Glutamatergic neuron (in vitro differentiated cells): ENCODE measurements around the gene MLC1. TPM values are rescaled to one million over a fixed set of nuclear protein-coding genes. Genes with fewer than 3 reads are reported as not detected.

Source experiments
- DNase-seq: peaks from one replicate; pipeline ENCODE4 v3.0.0; 2022
- H3K27ac Mint-ChIP-seq: one replicate; pipeline ENCODE4 v1.8.0; 2020; ENCODE audit warnings: mild to moderate bottlenecking, mixed read lengths, inconsistent platforms; ENCODE audit not compliant: unreplicated experiment
- H3K27me3 Mint-ChIP-seq: one replicate; pipeline ENCODE4 v1.8.0; 2020; ENCODE audit warnings: mild to moderate bottlenecking, moderate library complexity, mixed read lengths, inconsistent platforms; ENCODE audit not compliant: unreplicated experiment
- H3K36me3 Mint-ChIP-seq: one replicate; pipeline ENCODE4 v1.8.0; 2020; ENCODE audit warnings: mild to moderate bottlenecking, mixed read lengths, inconsistent platforms; ENCODE audit not compliant: unreplicated experiment
- H3K4me1 Mint-ChIP-seq: one replicate; pipeline ENCODE4 v1.8.0; 2020; ENCODE audit warnings: mild to moderate bottlenecking, low read depth, mixed read lengths, inconsistent platforms; ENCODE audit not compliant: unreplicated experiment
- H3K4me3 Mint-ChIP-seq: one replicate; pipeline ENCODE4 v1.8.0; 2020; ENCODE audit warnings: mild to moderate bottlenecking, mixed read lengths, inconsistent platforms; ENCODE audit not compliant: unreplicated experiment
- H3K9me3 Mint-ChIP-seq: one replicate; pipeline ENCODE4 v1.8.0; 2020; ENCODE audit warnings: mild to moderate bottlenecking, moderate library complexity, mixed read lengths, inconsistent platforms; ENCODE audit not compliant: unreplicated experiment
- CTCF ChIP-seq: fragments of 200-600 bp; sonication (generic); IDR thresholded peaks from one replicate; pipeline ENCODE4 v1.5.0; 2021; ENCODE audit not compliant: partially characterized antibody, unreplicated experiment
- total RNA-seq: library from RNA; stranded (reverse); fragmentation: NEBNext Ultra II Directional; extraction: Animal tissue kit (Norgen Biotek cat#: 25700); gene quantifications from one replicate; pipeline ENCODE4 v1.2.1, GENCODE V29; 2021; ENCODE audit not compliant: unreplicated experiment

The MLC1 gene
- total RNA-seq, 1 donor from 2014 or later: not detected

GRCh38 chr22:50032109-50032871, 52.9 kb downstream of the MLC1 start:
- no peak overlapping the region for H3K4me3 Mint-ChIP-seq
- DNase-seq: no peak
- H3K27me3 Mint-ChIP-seq: peaks cover 4% of the 10 kb centered on the region
- peaks cover 3% of the 10 kb centered on the region for H3K9me3 Mint-ChIP-seq
- H3K4me1 Mint-ChIP-seq: no peaks in the 10 kb centered on the region
- H3K27ac Mint-ChIP-seq: no peak overlapping the region
- no peaks in the 10 kb centered on the region for H3K36me3 Mint-ChIP-seq
- TF ChIP-seq CTCF: no peak

- Mint-ChIP-seq H3K27me3 (peaks cover 2% of the 10 kb centered on the region), H3K27ac (no peak overlapping the region), H3K36me3 (no peaks in the 10 kb centered on the region), H3K9me3 (peaks cover 1% of the 10 kb centered on the region), H3K4me3 (no peak overlapping the region), H3K4me1 (no peaks in the 10 kb centered on the region)
- no peak for TF ChIP-seq CTCF
- no peak for DNase-seq
Measured at GRCh38 chr22:50031189-50032091, 53.8 kb downstream of the MLC1 start.

- Mint-ChIP-seq H3K27ac (no peak overlapping the region), H3K9me3 (peaks cover 3% of the 10 kb centered on the region), H3K4me3 (no peak overlapping the region), H3K27me3 (peaks cover 2% of the 10 kb centered on the region), H3K36me3 (no peaks in the 10 kb centered on the region), H3K4me1 (no peaks in the 10 kb centered on the region)
- TF ChIP-seq CTCF: peak; percentile 66
- peak; percentile 82 for DNase-seq
Measured at GRCh38 chr22:50030297-50031188, 54.7 kb downstream of the MLC1 start.

- TF ChIP-seq CTCF: no peak
- Mint-ChIP-seq H3K4me1 (no peaks in the 10 kb centered on the region), H3K27ac (no peak overlapping the region), H3K4me3 (no peak overlapping the region), H3K9me3 (peaks cover 2% of the 10 kb centered on the region), H3K36me3 (no peaks in the 10 kb centered on the region), H3K27me3 (peaks cover 2% of the 10 kb centered on the region)
- DNase-seq: no peak
Measured at GRCh38 chr22:50027639-50028537, 57.3 kb downstream of the MLC1 start.
